HG02588 (cell line): ENCODE data around the gene SLC43A2.

Source experiments
- ATAC-seq: cut with Tn5 transposase; IDR thresholded peaks from one replicate; pipeline ENCODE4 v1.9.1; 2021; ENCODE audit warnings: mild to moderate bottlenecking, moderate library complexity; ENCODE audit not compliant: unreplicated experiment

The SLC43A2 gene

DNA sequence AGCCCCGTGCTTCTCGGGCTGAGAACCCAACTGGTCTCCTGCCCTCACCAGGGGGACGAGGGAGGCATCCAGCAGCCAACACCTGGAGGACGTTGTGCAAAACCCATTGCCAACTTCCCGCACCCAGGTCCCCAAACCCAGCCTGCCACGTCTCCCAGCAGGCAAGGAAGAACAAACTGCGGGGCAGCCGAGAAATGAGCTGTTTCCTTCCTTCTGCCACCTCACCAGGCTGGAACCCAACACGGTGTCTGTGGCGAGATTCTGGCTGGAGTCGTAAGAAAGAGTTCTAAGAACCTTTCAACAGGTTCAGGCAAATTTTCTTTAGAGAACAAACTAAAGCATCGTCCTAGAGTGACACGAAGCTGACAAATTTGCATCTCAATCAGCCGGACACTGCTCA, 3.6 kb downstream of the SLC43A2 start:
- no peak for ATAC-seq

- no peak for ATAC-seq
Observed at GRCh38 chr17:1624650-1625049, 4.0 kb downstream of the SLC43A2 start.

- no peak for ATAC-seq
Observed at GRCh38 chr17:1623057-1623630, 5.5 kb downstream of the SLC43A2 start.

DNA sequence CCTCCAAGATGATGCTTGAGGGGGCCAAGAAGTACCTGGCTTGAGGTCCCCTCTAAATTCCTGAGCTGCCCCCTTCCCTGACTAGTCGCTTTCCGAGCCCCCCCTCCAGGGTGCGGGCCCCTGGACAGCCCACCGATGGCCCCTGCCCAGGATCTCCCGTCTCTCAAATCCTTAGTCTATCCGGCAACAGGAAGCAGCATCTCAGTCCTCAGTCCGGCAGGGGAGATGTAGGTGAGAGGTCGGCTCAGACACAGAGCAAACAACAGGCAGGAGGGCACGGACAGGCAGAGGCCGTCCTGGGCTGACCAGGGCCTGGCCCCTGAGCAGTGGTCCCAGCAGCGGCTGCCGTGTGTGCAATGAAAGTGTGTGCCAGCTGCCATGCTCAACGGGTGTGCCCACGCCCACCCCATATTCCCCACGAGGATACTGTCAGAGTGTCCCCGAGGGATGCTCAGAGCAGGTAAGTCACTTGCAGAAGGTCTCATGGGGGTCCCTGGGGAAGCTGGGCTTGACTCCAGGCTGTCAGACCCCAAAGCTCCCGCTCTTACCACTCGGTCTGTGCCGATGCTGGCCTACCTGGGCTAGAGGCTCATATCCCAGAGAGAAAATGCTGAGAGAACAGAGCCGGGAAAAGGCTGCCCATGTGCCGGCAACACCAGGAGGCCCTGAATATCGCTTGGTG, 7.2 kb downstream of the SLC43A2 start:
- no peak for ATAC-seq

- ATAC-seq = no peak
Observed at GRCh38 chr17:1620486-1620885, 8.1 kb downstream of the SLC43A2 start.

DNA sequence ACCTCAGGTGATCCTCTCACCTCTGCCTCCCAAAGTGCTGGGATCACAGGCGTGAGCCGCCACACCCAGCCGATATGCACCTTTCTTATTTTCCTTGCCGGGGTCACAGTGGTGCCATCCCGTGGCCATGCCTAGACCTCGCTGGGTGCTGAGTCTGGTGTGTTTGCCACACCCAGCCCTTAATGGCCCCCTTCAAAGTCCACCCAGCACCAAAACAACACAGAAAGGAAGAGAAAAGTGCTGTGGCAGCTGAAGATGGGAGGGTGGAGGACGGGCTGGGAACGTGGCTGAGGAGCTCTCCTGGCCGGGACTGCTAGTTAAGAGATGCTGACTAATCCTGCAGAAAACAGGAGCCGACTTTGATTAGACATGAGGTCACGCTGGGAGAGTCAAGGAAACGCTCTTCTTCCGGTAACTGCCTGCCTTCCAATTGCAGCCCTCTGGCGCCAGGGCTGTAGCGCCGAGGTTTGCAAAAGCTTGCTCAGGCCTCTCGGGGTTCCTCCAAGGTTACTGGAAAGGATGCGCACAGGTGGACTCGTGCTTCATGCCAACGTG, 10.9 kb downstream of the SLC43A2 start:
- ATAC-seq = no peak

GRCh38 chr17:1616101-1616500, 12.5 kb downstream of the SLC43A2 start:
- ATAC-seq = no peak

GRCh38 chr17:1612400-1612799, 16.2 kb downstream of the SLC43A2 start:
- ATAC-seq = no peak

DNA sequence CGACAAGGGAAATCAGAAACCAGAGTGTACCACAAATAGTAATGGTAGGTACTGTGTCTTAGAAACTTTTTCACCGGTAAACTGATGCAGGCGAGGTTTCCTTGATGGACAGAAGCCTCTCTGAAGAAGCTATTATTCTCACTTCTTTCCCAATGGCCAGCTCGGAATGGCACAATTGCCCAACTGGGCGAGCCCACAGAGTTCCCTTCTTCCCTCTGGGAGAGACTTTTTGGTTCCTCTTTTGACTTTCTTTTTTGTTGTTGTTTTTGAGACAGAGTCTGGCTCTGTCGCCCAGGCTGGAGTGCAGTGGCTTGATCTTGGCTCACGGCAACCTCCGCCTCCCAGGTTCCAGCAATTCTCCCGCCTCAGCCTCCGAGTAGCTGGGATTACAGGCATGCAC, 16.9 kb downstream of the SLC43A2 start:
- no peak for ATAC-seq

DNA sequence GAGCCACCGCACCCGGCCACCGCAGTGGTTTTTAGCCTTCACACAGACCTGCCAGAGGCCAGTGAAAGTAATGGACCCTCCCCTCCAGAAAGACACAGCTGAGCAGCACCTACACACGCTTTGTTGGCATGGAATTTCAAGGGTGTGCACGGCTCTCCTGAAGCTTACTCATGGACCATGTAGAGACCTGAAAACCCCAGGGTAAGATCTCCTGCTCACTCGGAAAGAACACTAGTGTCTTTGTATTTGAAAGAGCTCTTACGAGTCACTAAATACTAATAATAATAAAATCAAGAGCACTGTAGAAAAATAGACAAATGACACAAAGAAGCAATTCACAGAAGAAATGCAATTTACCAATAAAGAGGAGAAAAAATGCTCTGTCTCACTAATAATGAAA, 20.0 kb downstream of the SLC43A2 start:
- no peak for ATAC-seq

DNA sequence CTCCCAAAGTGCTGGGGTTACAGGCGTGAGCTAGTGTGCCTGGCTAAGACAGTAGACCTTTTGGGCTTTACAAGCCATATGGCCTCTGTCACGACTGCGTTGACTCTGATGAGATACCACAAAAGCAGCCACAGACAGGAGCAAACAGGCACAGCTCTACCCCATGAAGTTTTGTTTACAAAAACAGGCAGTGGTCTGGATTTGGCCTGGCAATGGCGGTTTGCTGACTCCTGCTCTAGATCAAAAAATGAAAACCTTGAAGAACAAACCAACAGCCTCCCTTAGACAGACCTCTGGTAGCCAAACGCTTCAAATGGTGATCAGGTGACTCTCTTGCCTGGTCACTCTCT, 20.7 kb downstream of the SLC43A2 start:
- peak; percentile 8 for ATAC-seq

DNA sequence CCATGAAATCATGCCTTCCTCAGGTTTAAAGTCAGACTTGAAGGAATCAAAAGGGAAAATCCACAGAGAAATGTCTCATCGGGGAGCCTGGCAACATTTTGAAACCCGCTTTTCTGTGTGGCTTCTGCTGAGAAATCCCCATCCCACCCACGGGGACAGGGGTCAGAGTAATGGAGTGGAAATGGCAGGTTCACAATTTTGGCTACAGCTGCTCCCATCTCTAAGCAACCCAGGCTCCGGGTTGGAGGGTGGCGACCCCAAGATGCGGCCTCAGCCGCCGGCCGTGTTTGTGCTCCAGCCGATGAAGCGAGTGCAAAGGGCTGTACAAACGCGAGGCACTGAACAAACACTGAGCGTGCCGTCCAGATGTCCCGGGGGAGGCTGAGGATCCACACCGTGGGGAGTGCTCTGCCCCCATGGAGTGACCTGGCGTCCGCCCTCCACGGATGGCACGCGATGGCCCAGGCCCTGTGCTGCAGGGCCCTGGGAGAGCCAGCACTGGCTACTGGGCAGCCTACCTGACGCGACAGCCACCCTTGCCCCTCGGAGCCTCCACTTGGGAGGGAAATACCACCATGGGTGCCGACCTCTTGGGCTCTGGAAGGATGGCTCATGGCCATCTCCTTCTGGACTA, 22.2 kb downstream of the SLC43A2 start:
- no peak for ATAC-seq

DNA sequence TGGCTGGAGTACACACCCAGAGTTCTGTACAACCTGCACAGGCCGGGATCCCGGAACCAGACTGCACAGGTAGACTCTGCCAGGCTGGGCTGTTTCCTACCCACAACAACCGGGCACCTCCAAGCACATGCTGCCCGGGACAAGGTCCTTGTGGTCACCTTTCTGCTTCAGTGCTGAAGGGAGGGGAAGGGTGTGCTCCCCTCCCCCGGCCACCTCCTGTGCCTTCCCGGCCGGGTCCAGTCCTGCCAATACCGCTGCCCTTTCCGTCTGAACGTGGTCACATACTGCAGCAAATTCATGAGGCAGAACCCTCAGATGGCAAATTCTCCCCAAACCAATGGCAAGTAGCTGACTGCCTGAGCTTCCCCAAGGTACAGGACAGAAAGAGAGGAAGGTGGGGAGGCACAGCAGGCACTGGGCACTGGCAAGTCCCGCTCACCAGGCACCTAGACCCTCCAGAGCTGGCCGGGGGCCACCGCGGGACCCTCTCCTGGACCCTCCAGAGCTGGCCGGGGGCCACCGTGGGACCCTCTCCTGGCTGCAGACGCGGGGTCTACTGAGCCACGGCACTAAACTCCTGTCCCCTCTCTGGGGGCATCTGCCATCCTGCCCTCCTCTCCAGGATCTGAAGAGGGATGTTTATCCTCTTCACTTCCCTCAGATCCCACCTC, 22.8 kb downstream of the SLC43A2 start:
- no peak for ATAC-seq

DNA sequence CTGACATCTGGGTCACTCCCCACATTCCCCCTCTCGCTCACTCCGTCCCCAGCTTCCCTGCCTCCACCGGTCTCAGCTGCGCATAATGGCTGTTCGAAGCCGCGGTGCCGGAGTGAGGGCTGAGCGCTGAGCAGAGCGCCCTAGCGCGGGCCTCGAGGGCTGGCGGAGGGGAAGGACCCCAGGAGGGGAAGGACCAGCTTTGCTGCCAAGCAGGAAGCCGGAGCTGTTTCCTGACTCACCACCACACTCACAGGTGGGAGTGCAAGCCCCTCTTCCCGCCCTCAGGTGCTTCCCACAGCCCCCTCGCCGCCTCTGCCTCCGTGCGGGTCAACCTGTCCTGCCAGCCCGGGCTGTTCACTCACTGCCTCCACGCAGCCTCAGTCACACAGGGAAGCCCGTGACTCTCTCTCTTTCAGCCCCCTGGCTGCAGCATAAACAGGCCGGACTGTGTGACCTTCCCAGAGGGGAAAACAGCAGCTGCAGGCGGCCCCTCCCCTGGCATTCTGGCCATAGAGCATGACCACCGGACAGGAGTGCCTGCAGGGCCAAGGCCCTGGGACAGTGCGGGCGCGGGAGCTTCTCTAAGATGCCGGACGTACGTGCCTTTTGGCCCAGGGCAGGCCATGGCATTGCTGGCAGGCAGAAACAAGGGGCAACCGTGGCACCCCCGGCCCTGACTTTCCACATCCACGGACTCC, 23.7 kb downstream of the SLC43A2 start:
- ATAC-seq = no peak

DNA sequence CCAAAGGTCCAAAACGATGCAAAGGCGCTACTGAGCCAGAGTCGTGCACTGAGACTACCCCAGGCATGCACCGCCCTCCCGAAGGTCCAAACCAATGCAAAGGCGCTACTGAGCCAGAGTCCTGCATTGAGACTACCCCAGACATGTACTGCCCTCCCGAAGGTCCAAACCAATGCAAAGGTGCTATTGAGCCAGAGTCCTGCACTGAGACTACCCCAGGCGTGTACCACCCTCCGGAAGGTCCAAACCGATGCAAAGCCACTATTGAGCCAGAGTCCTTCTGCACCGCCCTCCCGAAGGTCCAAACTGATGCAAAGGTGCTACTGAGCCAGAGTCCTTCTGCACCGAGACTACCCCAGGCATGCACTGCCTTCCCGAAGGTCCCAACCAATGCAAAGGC, 27.1 kb downstream of the SLC43A2 start:
- no peak for ATAC-seq

DNA sequence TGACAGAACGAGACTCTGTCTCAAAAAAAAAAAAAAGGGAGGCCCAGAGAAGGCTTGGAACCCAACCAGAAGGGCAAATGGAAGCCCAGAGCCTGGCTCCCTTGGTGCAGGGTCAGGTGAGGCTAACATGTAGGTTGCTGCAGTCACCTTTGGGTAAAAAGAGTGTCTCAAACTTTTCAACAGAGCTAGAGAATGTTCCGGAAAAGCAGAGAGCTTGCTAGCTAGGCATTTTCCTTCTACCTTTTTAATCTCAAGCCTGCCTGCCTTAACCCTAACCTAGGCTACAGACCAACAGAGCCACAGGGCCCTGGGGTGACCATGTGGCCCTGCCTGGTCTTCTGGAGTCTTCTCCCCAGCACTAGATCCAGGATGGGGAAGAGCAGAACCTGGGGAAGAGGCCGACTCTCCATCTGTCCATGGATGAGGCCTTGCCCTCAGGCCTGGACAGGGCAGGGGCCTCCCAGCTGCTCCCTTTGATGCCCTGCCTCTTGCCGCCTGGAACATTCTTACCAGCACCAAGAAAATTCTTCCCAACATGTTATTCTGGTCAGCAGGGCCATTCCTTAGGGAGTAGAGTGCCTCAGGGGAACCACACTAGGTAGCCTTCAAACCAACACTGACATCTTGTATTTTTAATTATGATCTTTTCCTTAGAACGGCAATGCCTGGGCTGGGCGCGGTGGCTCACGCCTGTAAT, 30.1 kb downstream of the SLC43A2 start:
- ATAC-seq = no peak

GRCh38 chr17:1597861-1598342, 30.7 kb downstream of the SLC43A2 start:
- ATAC-seq = no peak

GRCh38 chr17:1593630-1593931, 35.1 kb downstream of the SLC43A2 start:
- ATAC-seq = no peak

GRCh38 chr17:1592751-1593629, 35.6 kb downstream of the SLC43A2 start:
- peak; percentile 69 for ATAC-seq
